ENCODE results near the gene HRH2.

DNA sequence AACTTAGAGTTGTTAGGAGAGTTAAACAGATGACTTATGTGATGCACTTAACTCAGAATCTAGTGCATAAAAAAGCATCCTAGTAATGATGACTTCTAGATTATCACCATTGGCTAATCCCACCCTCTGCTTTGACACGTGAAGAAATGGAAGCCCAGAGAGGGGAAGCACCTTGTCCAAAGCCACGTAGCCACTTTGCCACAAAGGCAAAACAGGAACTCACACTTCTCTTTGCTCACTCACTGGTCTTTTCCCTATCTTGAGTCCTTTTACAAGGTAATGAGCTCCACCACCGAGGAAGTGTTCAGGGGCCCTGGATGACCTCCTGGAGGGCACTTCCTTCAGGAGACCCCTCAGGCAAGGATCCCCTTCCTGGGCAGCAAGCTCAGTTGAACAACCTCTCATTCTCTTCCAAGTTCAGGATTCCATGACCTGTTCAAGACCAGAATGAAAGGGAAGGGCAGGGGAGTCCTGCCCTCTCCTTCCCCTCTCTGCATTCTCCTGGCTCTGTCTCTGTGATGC, 89.7 kb downstream of the HRH2 start:
- TF ChIP-seq, protein P1, sequence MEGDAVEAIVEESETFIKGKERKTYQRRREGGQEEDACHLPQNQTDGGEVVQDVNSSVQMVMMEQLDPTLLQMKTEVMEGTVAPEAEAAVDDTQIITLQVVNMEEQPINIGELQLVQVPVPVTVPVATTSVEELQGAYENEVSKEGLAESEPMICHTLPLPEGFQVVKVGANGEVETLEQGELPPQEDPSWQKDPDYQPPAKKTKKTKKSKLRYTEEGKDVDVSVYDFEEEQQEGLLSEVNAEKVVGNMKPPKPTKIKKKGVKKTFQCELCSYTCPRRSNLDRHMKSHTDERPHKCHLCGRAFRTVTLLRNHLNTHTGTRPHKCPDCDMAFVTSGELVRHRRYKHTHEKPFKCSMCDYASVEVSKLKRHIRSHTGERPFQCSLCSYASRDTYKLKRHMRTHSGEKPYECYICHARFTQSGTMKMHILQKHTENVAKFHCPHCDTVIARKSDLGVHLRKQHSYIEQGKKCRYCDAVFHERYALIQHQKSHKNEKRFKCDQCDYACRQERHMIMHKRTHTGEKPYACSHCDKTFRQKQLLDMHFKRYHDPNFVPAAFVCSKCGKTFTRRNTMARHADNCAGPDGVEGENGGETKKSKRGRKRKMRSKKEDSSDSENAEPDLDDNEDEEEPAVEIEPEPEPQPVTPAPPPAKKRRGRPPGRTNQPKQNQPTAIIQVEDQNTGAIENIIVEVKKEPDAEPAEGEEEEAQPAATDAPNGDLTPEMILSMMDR (IDR thresholded peaks at IDR 0.05), result no peak
- TF ChIP-seq POLR2A (IDR thresholded peaks at IDR 0.05), result no peak

Data from esophagus squamous epithelium (tissue), 4 donors.